Measurements from ENCODE around the gene PCBP2.

Gene PCBP2

GRCh38 chr12:53514628-53515290, 62.9 kb downstream of the PCBP2 start:
- TF ChIP-seq, protein P1, sequence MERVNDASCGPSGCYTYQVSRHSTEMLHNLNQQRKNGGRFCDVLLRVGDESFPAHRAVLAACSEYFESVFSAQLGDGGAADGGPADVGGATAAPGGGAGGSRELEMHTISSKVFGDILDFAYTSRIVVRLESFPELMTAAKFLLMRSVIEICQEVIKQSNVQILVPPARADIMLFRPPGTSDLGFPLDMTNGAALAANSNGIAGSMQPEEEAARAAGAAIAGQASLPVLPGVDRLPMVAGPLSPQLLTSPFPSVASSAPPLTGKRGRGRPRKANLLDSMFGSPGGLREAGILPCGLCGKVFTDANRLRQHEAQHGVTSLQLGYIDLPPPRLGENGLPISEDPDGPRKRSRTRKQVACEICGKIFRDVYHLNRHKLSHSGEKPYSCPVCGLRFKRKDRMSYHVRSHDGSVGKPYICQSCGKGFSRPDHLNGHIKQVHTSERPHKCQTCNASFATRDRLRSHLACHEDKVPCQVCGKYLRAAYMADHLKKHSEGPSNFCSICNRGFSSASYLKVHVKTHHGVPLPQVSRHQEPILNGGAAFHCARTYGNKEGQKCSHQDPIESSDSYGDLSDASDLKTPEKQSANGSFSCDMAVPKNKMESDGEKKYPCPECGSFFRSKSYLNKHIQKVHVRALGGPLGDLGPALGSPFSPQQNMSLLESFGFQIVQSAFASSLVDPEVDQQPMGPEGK (CRISPR knock-in tag; IDR thresholded peaks at IDR 0.05; ENCODE audit: borderline replicate concordance), result no peak
- ATAC-seq, result no peak

GRCh38 chr12:53515291-53515680, 63.4 kb downstream of the PCBP2 start:
- TF ChIP-seq ZNF70 (CRISPR knock-in tag; IDR thresholded peaks at IDR 0.05), result no peak
- no peak for TF ChIP-seq BACH2 (CRISPR knock-in tag; IDR thresholded peaks at IDR 0.05; ENCODE audit: borderline replicate concordance)
- no peak for TF ChIP-seq GLIS3 (CRISPR knock-in tag; IDR thresholded peaks at IDR 0.05)
- TF ChIP-seq ESRRG (CRISPR knock-in tag; IDR thresholded peaks at IDR 0.05), result no peak
- TF ChIP-seq ZNF565 (CRISPR knock-in tag; conservative IDR thresholded peaks at IDR 0.05; ENCODE audit: low read depth), result no peak
- TF ChIP-seq ZC3H10 (CRISPR knock-in tag; IDR thresholded peaks at IDR 0.05), result no peak
- TF ChIP-seq RARB (CRISPR knock-in tag; IDR thresholded peaks at IDR 0.05), result no peak
- no peak for TF ChIP-seq TOX (CRISPR knock-in tag; IDR thresholded peaks at IDR 0.05; ENCODE audit: borderline replicate concordance)
- TF ChIP-seq ZNF8 (CRISPR knock-in tag; IDR thresholded peaks at IDR 0.05), result no peak
- TF ChIP-seq, protein P2, sequence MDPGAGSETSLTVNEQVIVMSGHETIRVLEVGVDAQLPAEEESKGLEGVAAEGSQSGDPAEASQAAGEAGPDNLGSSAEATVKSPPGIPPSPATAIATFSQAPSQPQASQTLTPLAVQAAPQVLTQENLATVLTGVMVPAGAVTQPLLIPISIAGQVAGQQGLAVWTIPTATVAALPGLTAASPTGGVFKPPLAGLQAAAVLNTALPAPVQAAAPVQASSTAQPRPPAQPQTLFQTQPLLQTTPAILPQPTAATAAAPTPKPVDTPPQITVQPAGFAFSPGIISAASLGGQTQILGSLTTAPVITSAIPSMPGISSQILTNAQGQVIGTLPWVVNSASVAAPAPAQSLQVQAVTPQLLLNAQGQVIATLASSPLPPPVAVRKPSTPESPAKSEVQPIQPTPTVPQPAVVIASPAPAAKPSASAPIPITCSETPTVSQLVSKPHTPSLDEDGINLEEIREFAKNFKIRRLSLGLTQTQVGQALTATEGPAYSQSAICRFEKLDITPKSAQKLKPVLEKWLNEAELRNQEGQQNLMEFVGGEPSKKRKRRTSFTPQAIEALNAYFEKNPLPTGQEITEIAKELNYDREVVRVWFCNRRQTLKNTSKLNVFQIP (CRISPR knock-in tag; IDR thresholded peaks at IDR 0.05; ENCODE audit: borderline replicate concordance, low read depth), result no peak
- TF ChIP-seq ZFP3 (CRISPR knock-in tag; IDR thresholded peaks at IDR 0.05), result no peak
- no peak for TF ChIP-seq TSHZ2 (CRISPR knock-in tag; IDR thresholded peaks at IDR 0.05)
- no peak for TF ChIP-seq SNAI2 (CRISPR knock-in tag; IDR thresholded peaks at IDR 0.05)
- ATAC-seq, result no peak

- ATAC-seq, result no peak
Observed at GRCh38 chr12:53516758-53517455, 65.0 kb downstream of the PCBP2 start.

More at GRCh38 chr12:53516758-53517455, 65.0 kb downstream of the PCBP2 start:
- TF ChIP-seq TOX (CRISPR knock-in tag; IDR thresholded peaks at IDR 0.05; ENCODE audit: borderline replicate concordance) (no peak), SNAI2 (CRISPR knock-in tag; IDR thresholded peaks at IDR 0.05) (no peak), ZNF565 (CRISPR knock-in tag; conservative IDR thresholded peaks at IDR 0.05; ENCODE audit: low read depth) (no peak), TSHZ2 (CRISPR knock-in tag; IDR thresholded peaks at IDR 0.05) (no peak), ZC3H10 (CRISPR knock-in tag; IDR thresholded peaks at IDR 0.05) (no peak), ARNTL (CRISPR knock-in tag; IDR thresholded peaks at IDR 0.05; ENCODE audit: borderline replicate concordance, low read depth) (no peak), ZNF70 (CRISPR knock-in tag; IDR thresholded peaks at IDR 0.05) (no peak), BACH2 (CRISPR knock-in tag; IDR thresholded peaks at IDR 0.05; ENCODE audit: borderline replicate concordance) (no peak), ZNF8 (CRISPR knock-in tag; IDR thresholded peaks at IDR 0.05) (no peak)
